ENCODE measurements around the gene MRM1.

The MRM1 gene

GRCh38 chr17:36614933-36615332 is 13.6 kb downstream of the MRM1 start:
- TF ChIP-seq, protein P1, sequence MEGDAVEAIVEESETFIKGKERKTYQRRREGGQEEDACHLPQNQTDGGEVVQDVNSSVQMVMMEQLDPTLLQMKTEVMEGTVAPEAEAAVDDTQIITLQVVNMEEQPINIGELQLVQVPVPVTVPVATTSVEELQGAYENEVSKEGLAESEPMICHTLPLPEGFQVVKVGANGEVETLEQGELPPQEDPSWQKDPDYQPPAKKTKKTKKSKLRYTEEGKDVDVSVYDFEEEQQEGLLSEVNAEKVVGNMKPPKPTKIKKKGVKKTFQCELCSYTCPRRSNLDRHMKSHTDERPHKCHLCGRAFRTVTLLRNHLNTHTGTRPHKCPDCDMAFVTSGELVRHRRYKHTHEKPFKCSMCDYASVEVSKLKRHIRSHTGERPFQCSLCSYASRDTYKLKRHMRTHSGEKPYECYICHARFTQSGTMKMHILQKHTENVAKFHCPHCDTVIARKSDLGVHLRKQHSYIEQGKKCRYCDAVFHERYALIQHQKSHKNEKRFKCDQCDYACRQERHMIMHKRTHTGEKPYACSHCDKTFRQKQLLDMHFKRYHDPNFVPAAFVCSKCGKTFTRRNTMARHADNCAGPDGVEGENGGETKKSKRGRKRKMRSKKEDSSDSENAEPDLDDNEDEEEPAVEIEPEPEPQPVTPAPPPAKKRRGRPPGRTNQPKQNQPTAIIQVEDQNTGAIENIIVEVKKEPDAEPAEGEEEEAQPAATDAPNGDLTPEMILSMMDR (conservative IDR thresholded peaks at IDR 0.05; ENCODE audit: control insufficient read depth, insufficient read depth, low read depth, low read length), result no peak
- no peak overlapping the region for H3K4me3 ChIP-seq (ENCODE audit: control insufficient read depth, low read depth, low read length)
- no peak for DNase-seq (ENCODE audit: low read depth)

DNA sequence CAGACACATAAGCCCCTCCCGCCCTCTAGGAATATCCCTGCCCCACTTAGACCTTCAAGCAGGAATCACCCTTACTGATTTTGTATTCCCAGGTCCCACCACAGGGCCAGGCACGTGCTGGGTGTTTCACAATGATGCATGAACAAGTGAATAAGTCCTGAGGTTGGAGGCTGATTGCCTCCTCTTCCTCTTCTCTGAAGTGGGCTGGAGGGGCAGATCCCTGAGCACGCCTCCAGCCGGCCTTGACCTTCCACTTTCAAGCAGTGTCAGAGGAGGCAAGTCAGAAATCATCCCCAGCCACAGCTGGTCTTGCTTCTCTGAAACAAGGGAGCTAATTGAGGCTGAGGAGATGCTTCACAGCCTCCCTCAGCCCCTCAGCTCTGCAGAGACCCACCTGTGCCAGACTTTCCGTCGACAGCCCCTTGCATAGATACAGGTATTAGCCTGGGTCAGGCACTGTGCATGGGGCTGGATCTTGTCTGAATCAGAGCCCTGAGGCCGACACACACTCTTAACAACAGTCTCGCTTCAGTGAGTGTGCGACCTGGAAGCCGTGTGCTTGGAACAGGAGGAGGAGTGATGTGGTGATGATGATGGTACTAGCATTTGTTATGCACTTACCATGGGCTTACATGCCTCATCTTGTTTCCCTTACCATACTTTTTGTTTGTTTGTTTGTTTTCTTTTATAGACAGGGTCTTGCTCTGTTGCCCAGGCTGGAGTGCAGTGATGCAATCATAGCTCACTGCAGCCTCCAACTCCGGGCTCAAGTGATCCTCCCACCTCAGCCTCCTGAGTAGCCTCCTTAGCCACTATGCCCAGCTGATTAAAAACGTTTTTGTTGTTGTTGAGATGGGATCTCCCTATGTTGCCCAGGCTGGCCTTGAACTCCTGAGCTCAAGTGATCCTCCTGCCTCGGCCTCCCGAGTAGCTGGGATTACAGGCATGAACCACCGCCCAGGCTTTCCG is 15.0 kb downstream of the MRM1 start:
- TF ChIP-seq, protein P1 (conservative IDR thresholded peaks at IDR 0.05; ENCODE audit: control insufficient read depth, insufficient read depth, low read depth, low read length), result no peak
- no peak overlapping the region for H3K4me3 ChIP-seq (ENCODE audit: control insufficient read depth, low read depth, low read length)
- no peak for DNase-seq (ENCODE audit: low read depth)

- no peak for DNase-seq (ENCODE audit: low read depth)
- TF ChIP-seq, protein P1 (conservative IDR thresholded peaks at IDR 0.05; ENCODE audit: control insufficient read depth, insufficient read depth, low read depth, low read length), result no peak
- no peak overlapping the region for H3K4me3 ChIP-seq (ENCODE audit: control insufficient read depth, low read depth, low read length)
Measured at GRCh38 chr17:36617773-36618172, 16.4 kb downstream of the MRM1 start.

- TF ChIP-seq, protein P1 (conservative IDR thresholded peaks at IDR 0.05; ENCODE audit: control insufficient read depth, insufficient read depth, low read depth, low read length), result no peak
- no peak overlapping the region for H3K4me3 ChIP-seq (ENCODE audit: control insufficient read depth, low read depth, low read length)
- DNase-seq (ENCODE audit: low read depth), result no peak
Measured at GRCh38 chr17:36623281-36623680, 21.9 kb downstream of the MRM1 start.

GRCh38 chr17:36625188-36625587 is 23.8 kb downstream of the MRM1 start:
- H3K4me3 ChIP-seq (ENCODE audit: control insufficient read depth, low read depth, low read length), result no peak overlapping the region
- DNase-seq (ENCODE audit: low read depth), result no peak
- TF ChIP-seq, protein P1 (conservative IDR thresholded peaks at IDR 0.05; ENCODE audit: control insufficient read depth, insufficient read depth, low read depth, low read length), result no peak

DNA sequence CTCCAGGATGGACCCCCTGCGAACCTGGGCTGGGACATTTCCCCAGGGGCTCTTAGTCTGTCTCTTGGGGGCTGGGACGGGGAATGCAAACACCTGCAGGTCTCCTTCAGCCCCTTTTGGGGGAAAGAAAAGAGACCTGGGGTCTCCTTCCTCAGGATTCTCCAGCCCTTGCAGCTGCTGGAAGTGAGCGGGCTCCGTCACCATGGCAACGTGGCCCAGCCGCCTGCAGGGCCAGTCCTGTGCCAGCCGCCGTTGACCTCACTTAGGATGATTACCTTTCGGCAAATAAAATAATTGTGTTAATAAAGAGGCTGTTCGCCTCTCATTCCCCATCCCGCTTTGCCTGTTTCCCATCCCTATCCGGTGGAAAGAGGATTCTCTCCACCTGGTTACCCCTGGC is 25.7 kb downstream of the MRM1 start:
- H3K4me3 ChIP-seq (ENCODE audit: control insufficient read depth, low read depth, low read length), result no peak overlapping the region
- TF ChIP-seq, protein P1 (conservative IDR thresholded peaks at IDR 0.05; ENCODE audit: control insufficient read depth, insufficient read depth, low read depth, low read length), result no peak
- DNase-seq (ENCODE audit: low read depth), result no peak

Measured in fibroblast of mammary gland (primary cell).